SU-DHL-6 (cell line): ENCODE measurements around the gene CHL1.

Experiments
- H2AFZ ChIP-seq: fragments of 200-600 bp; sonication (generic); 2 replicates; pipeline ENCODE4 v1.6.1; 2014; ENCODE audit warnings: low read depth, mild to moderate bottlenecking, moderate library complexity, mixed read lengths, antibody characterized with exemption, low read length; ENCODE audit not compliant: severe bottlenecking
- H3F3A ChIP-seq: fragments of 200-600 bp; shearing (Covaris generic); 2 replicates; pipeline ENCODE4 v1.6.0; 2016; ENCODE audit warnings: antibody characterized with exemption, mild to moderate bottlenecking; ENCODE audit not compliant: insufficient read depth
- H3K27ac ChIP-seq: fragments of 200-600 bp; sonication (generic); 2 replicates; pipeline ENCODE4 v1.5.1; 2016; ENCODE audit warnings: low read depth, mild to moderate bottlenecking, low read length, moderate library complexity, mixed read lengths
- H3K27me3 ChIP-seq: fragments of 200-600 bp; sonication (generic), shearing (Covaris generic); 2 replicates; pipeline ENCODE4 v1.6.0; 2014; ENCODE audit warnings: mild to moderate bottlenecking, low read length
- H3K36me3 ChIP-seq: fragments of 200-600 bp; sonication (generic); 2 replicates; pipeline ENCODE4 v1.6.1; 2014; ENCODE audit warnings: mild to moderate bottlenecking, low read length, mixed read lengths
- H3K4me2 ChIP-seq: fragments of 300-600, 200-600 bp; shearing (Covaris generic), sonication (generic); 2 replicates; pipeline ENCODE4 v1.6.0; 2014; ENCODE audit warnings: low read length, low read depth, mild to moderate bottlenecking; ENCODE audit not compliant: poor library complexity, severe bottlenecking
- H3K4me3 ChIP-seq: fragments of 200-600 bp; sonication (generic); 2 replicates; pipeline ENCODE4 v1.5.1; 2014; ENCODE audit warnings: antibody characterized with exemption, low read length, mild to moderate bottlenecking, mixed read lengths; ENCODE audit not compliant: insufficient read depth, poor library complexity, severe bottlenecking
- H3K79me2 ChIP-seq: fragments of 200-600 bp; sonication (generic); 2 replicates; pipeline ENCODE4 v1.6.1; 2014; ENCODE audit warnings: mild to moderate bottlenecking, low read length, moderate library complexity; ENCODE audit not compliant: insufficient read depth
- H3K9ac ChIP-seq: fragments of 200-600 bp; sonication (generic); 2 replicates; pipeline ENCODE4 v1.7.0; 2014; ENCODE audit warnings: mild to moderate bottlenecking, low read length
- H3K9me2 ChIP-seq: fragments of 200-600 bp; sonication (generic); replicated peaks from 2 replicates; pipeline ENCODE4 v1.6.1; 2014; ENCODE audit warnings: low read length; ENCODE audit not compliant: insufficient read depth
- H3K9me3 ChIP-seq: fragments of 200-600 bp; sonication (generic); 2 replicates; pipeline ENCODE4 v1.6.1; 2014; ENCODE audit warnings: low read length, mixed read lengths; ENCODE audit not compliant: insufficient read depth
- H4K20me1 ChIP-seq: fragments of 200-600 bp; sonication (generic); 2 replicates; pipeline ENCODE4 v1.6.1; 2014; ENCODE audit warnings: low read depth, mild to moderate bottlenecking, antibody characterized with exemption, low read length, moderate library complexity, mixed read lengths
- EZH2phosphoT487 ChIP-seq: fragments of 200-600 bp; sonication (generic), shearing (Covaris generic); conservative IDR thresholded peaks from 2 replicates; pipeline ENCODE4 v1.6.1; 2018; ENCODE audit warnings: mild to moderate bottlenecking, antibody characterized with exemption, low read length, moderate library complexity, mixed read lengths
- TF ChIP-seq, protein P1 (sequence below): fragments of 200-600 bp; sonication (generic); IDR thresholded peaks from one replicate; pipeline ENCODE4 v1.5.1; 2017; ENCODE audit warnings: antibody characterized with exemption, mild to moderate bottlenecking, low read length, moderate library complexity; ENCODE audit not compliant: insufficient read depth, poor library complexity, severe bottlenecking

The CHL1 gene

DNA sequence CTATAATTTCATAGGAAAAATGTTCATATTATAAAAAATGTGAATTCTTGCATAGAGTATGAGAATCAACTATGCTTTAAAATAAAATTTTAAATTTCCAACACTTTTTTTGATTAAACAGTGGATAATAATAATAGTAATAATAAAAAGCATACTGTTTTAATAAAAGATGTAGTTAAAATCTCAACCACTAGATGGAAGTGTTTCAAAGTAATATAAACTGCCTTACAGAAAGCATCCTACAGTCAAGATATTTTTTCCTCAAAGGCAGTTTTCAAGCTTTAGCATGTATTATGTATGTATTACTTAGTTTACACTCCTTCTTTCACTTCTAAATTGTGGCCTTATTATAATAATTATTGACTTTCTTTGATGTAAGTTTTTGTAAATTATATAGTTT is 217.5 kb downstream of the CHL1 start:
- no peaks in the 10 kb centered on the region for H3K9me3 ChIP-seq
- H3K4me3 ChIP-seq: no peak overlapping the region
- no peak for TF ChIP-seq EZH2phosphoT487
- TF ChIP-seq, protein P1, sequence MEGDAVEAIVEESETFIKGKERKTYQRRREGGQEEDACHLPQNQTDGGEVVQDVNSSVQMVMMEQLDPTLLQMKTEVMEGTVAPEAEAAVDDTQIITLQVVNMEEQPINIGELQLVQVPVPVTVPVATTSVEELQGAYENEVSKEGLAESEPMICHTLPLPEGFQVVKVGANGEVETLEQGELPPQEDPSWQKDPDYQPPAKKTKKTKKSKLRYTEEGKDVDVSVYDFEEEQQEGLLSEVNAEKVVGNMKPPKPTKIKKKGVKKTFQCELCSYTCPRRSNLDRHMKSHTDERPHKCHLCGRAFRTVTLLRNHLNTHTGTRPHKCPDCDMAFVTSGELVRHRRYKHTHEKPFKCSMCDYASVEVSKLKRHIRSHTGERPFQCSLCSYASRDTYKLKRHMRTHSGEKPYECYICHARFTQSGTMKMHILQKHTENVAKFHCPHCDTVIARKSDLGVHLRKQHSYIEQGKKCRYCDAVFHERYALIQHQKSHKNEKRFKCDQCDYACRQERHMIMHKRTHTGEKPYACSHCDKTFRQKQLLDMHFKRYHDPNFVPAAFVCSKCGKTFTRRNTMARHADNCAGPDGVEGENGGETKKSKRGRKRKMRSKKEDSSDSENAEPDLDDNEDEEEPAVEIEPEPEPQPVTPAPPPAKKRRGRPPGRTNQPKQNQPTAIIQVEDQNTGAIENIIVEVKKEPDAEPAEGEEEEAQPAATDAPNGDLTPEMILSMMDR: no peak
- no peak overlapping the region for H3K27ac ChIP-seq
- no peaks in the 10 kb centered on the region for H3K79me2 ChIP-seq
- no peaks in the 10 kb centered on the region for H3F3A ChIP-seq
- no peaks in the 10 kb centered on the region for H3K27me3 ChIP-seq
- no peak overlapping the region for H3K4me2 ChIP-seq
- no peak overlapping the region for H3K9ac ChIP-seq
- no peaks in the 10 kb centered on the region for H3K36me3 ChIP-seq
- H2AFZ ChIP-seq: no peak overlapping the region
- H4K20me1 ChIP-seq: no peaks in the 10 kb centered on the region
- H3K9me2 ChIP-seq: no peaks in the 10 kb centered on the region

DNA sequence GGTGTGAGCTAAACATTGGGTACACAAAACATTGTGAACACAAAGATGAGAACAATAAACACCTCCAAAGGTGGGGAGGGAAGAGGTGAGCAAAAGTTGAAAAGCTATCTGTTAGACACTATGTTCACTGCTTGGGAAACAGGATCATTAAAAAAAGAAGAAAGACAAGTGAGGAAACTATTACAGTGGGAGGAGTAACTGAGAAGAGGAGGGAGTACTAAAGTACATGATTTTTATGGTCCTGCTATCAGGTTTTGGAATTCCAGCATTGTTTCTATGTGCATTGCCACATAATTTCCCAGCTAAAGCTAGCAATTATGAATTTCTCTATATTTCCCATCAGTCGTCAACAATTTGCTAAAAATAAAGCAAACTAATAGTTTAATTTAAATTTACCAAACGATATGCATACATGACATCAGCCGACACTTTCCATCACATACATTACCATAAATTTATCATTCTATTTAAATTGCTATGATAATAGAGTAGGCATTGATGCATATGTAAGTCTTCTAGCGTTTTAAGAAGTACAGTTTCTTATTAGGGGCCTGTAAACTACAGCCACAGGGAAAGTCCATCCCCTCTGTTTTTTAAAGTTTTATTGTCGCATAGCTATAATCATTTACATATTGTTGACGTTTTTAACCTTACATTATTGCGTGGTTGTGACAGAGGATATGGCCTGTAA is 221.8 kb downstream of the CHL1 start:
- H3K27ac ChIP-seq: no peak overlapping the region
- no peak for TF ChIP-seq EZH2phosphoT487
- TF ChIP-seq, protein P1: no peak
- H3F3A ChIP-seq: no peaks in the 10 kb centered on the region
- no peak overlapping the region for H3K4me3 ChIP-seq
- no peaks in the 10 kb centered on the region for H3K79me2 ChIP-seq
- no peaks in the 10 kb centered on the region for H3K9me2 ChIP-seq
- no peaks in the 10 kb centered on the region for H3K36me3 ChIP-seq
- H3K9me3 ChIP-seq: no peaks in the 10 kb centered on the region
- no peak overlapping the region for H3K4me2 ChIP-seq
- H3K9ac ChIP-seq: no peak overlapping the region
- no peak overlapping the region for H2AFZ ChIP-seq
- H4K20me1 ChIP-seq: no peaks in the 10 kb centered on the region
- H3K27me3 ChIP-seq: no peaks in the 10 kb centered on the region

DNA sequence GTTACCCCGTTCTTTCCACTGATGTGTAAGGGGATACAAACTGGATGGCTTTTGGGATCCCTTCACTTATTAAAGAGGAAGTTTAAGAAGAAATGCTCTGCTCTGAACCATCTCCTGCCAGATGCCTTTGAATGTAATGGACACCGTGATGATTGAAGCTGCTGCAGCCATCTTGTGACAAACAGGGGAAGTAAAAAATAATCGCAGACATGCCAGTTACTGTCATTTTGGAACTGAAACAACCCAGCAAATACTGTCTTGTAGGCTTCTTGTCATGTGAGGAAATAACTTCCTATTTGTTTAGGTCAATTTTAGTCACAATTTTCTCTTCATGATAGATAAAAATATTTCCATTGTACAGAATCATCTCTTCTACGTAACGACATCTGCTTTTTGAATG is 224.0 kb downstream of the CHL1 start:
- TF ChIP-seq, protein P1: no peak
- TF ChIP-seq EZH2phosphoT487: no peak
- Histone ChIP-seq H3K4me3 (no peak overlapping the region), H2AFZ (no peak overlapping the region), H3K36me3 (no peaks in the 10 kb centered on the region), H3K27ac (no peak overlapping the region), H3K9ac (no peak overlapping the region), H3K4me2 (no peak overlapping the region), H3K79me2 (no peaks in the 10 kb centered on the region), H3K9me3 (no peaks in the 10 kb centered on the region), H3K9me2 (no peaks in the 10 kb centered on the region), H3F3A (no peaks in the 10 kb centered on the region), H3K27me3 (no peaks in the 10 kb centered on the region), H4K20me1 (no peaks in the 10 kb centered on the region)
